H1 (cell line): ENCODE measurements around the gene CFB. TPM values are rescaled to one million over a fixed set of nuclear protein-coding genes. Genes with fewer than 3 reads are reported as not detected.

Experiments used
- CTCF ChIA-PET: fragments of 300-600 bp; sonication (Branson Sonifier 250); formaldehyde crosslinking; loops from one replicate; lab custom pipeline; 2021; ENCODE audit not compliant: partially characterized antibody; lab: Charles Lee
- POLR2A ChIA-PET: fragments of 300-600 bp; sonication (Branson Sonifier 250); formaldehyde crosslinking; loops from one replicate; lab custom pipeline; 2021; ENCODE audit warnings: inconsistent platforms; ENCODE audit not compliant: partially characterized antibody; lab: Charles Lee
- DNase-seq, 2 experiments: peaks; one replicate each; pipeline versions ENCODE4 v3.0.0 to v3.0.0-alpha.2; 2010 to 2022; ENCODE audit warnings: low spot score in 2 of 2, low read depth in 1 of 2, mixed read lengths in 1 of 2
- FAIRE-seq: peaks from 2 replicates; lab custom pipeline; 2011; peaks lifted over from hg19 to GRCh38; lab: Jason Lieb, UNC
- H2AFZ ChIP-seq: 2 replicates; pipeline ENCODE4 v1.8.1; 2012; ENCODE audit warnings: low read length, inconsistent platforms
- H2AK5ac ChIP-seq: 2 replicates; pipeline ENCODE4 v1.6.1; 2013; ENCODE audit warnings: low read depth, low read length
- H2BK120ac ChIP-seq: replicated peaks from 2 replicates; pipeline ENCODE3; 2013; ENCODE audit warnings: low read depth, low read length, inconsistent platforms
- H2BK12ac ChIP-seq: 2 replicates; pipeline ENCODE4 v1.6.1; 2013; ENCODE audit warnings: low read depth, low read length
- H2BK15ac ChIP-seq: 2 replicates; pipeline ENCODE4 v1.6.1; 2013; ENCODE audit warnings: low read length
- H2BK20ac ChIP-seq: 2 replicates; pipeline ENCODE4 v1.6.1; 2013; ENCODE audit warnings: low read length
- H2BK5ac ChIP-seq: 2 replicates; pipeline ENCODE4 v1.6.1; 2013; ENCODE audit warnings: low read depth, low read length
- H3K14ac ChIP-seq: 2 replicates; pipeline ENCODE4 v1.6.1; 2013; ENCODE audit warnings: inconsistent platforms; ENCODE audit not compliant: insufficient read length
- H3K18ac ChIP-seq: 2 replicates; pipeline ENCODE4 v1.6.1; 2013; ENCODE audit warnings: low read length; ENCODE audit errors: extremely low read depth
- H3K23ac ChIP-seq: 2 replicates; pipeline ENCODE4 v1.6.1; 2013; ENCODE audit warnings: inconsistent platforms; ENCODE audit not compliant: insufficient read length
- H3K23me2 ChIP-seq: 2 replicates; pipeline ENCODE4 v1.6.1; 2013; ENCODE audit warnings: low read depth, low read length
- H3K27ac ChIP-seq: 2 replicates; pipeline ENCODE4 v1.6.1; 2011; ENCODE audit warnings: low read depth, low read length, inconsistent platforms
- H3K27me3 ChIP-seq, 4 experiments: replicated peaks in 1 of 4; 1 replicate in 1 of 4; 2 replicates in 3 of 4; pipeline versions ENCODE4 v1.6.1 to v1.8.1; 2011 to 2013; ENCODE audit warnings: low read length in 3 of 4, mild to moderate bottlenecking in 3 of 4, inconsistent platforms in 2 of 4, mixed read lengths in 2 of 4, moderate library complexity in 1 of 4; ENCODE audit not compliant: control insufficient read depth in 3 of 4, insufficient read depth in 3 of 4; ENCODE audit errors: extremely low read depth in 1 of 4
- H3K36me3 ChIP-seq, 4 experiments: 2 replicates each; pipeline versions ENCODE4 v1.6.1 to v1.8.1; 2011 to 2013; ENCODE audit warnings: mild to moderate bottlenecking in 4 of 4, low read length in 3 of 4, moderate library complexity in 2 of 4, control low read depth in 1 of 4, inconsistent platforms in 1 of 4; ENCODE audit not compliant: insufficient read depth in 4 of 4, control insufficient read depth in 2 of 4
- H3K4ac ChIP-seq: replicated peaks from 2 replicates; pipeline ENCODE3; 2013; ENCODE audit warnings: low read length, low read depth, mixed read lengths, inconsistent platforms; ENCODE audit not compliant: insufficient read length
- H3K4me1 ChIP-seq, 4 experiments: replicated peaks in 1 of 4; 1 replicate in 1 of 4; 2 replicates in 3 of 4; pipeline versions ENCODE4 v1.6.1 to v1.8.1; 2011 to 2013; ENCODE audit warnings: low read length in 3 of 4, inconsistent platforms in 2 of 4, mixed read lengths in 1 of 4; ENCODE audit not compliant: insufficient read depth in 4 of 4, control insufficient read depth in 3 of 4
- H3K4me2 ChIP-seq, 2 experiments: 2 replicates each; pipeline versions ENCODE4 v1.6.1 to v1.8.1; 2011 to 2013; ENCODE audit warnings: low read depth in 2 of 2, low read length in 2 of 2, control low read depth in 1 of 2, inconsistent platforms in 1 of 2, mild to moderate bottlenecking in 1 of 2; ENCODE audit not compliant: insufficient read depth in 1 of 2
- H3K4me3 ChIP-seq, 4 experiments: fragments of 200-600, 300-600 bp in 1 of 4; sonication (generic), shearing (Covaris generic), sonication (Bioruptor Twin) in 1 of 4; 2 replicates each; pipeline versions ENCODE4 v1.5.1 to v1.8.1; 2011 to 2016; ENCODE audit warnings: low read length in 4 of 4, low read depth in 3 of 4, control low read depth in 2 of 4, inconsistent platforms in 2 of 4, mild to moderate bottlenecking in 2 of 4, mixed read lengths in 1 of 4, moderate library complexity in 1 of 4; ENCODE audit not compliant: insufficient read depth in 2 of 4; ENCODE audit errors: extremely low read depth in 1 of 4
- H3K56ac ChIP-seq: replicated peaks from 2 replicates; pipeline ENCODE3; 2013; ENCODE audit warnings: low read depth, mild to moderate bottlenecking, mixed read lengths, low read length, inconsistent platforms; ENCODE audit not compliant: insufficient read length
- H3K79me1 ChIP-seq: 2 replicates; pipeline ENCODE4 v1.6.1; 2013; ENCODE audit warnings: low read depth, low read length, control low read depth
- H3K79me2 ChIP-seq, 2 experiments: 2 replicates each; pipeline versions ENCODE4 v1.6.1 to v1.8.1; 2012 to 2013; ENCODE audit warnings: low read length in 2 of 2, mild to moderate bottlenecking in 2 of 2, inconsistent platforms in 1 of 2; ENCODE audit not compliant: insufficient read depth in 2 of 2, control insufficient read depth in 1 of 2
- H3K9ac ChIP-seq, 4 experiments: replicated peaks in 1 of 4; 1 replicate in 1 of 4; 2 replicates in 3 of 4; pipeline versions ENCODE4 v1.6.1 to v1.8.1; 2011 to 2013; ENCODE audit warnings: low read depth in 3 of 4, low read length in 3 of 4, control low read depth in 2 of 4, mild to moderate bottlenecking in 2 of 4, moderate library complexity in 2 of 4, inconsistent platforms in 1 of 4; ENCODE audit errors: extremely low read depth in 1 of 4
- H3K9me3 ChIP-seq, 2 experiments: 2 replicates each; pipeline versions ENCODE4 v1.6.1 to v1.8.1; 2012 to 2013; ENCODE audit warnings: mild to moderate bottlenecking in 2 of 2, moderate library complexity in 2 of 2, control low read depth in 1 of 2, inconsistent platforms in 1 of 2, low read depth in 1 of 2, low read length in 1 of 2, mixed read lengths in 1 of 2; ENCODE audit not compliant: insufficient read depth in 2 of 2
- H4K20me1 ChIP-seq, 2 experiments: replicated peaks in 1 of 2; 2 replicates each; pipeline versions ENCODE3 to v1.8.1; 2011 to 2013; ENCODE audit warnings: inconsistent platforms in 2 of 2, low read length in 2 of 2, mild to moderate bottlenecking in 1 of 2; ENCODE audit not compliant: insufficient read depth in 2 of 2, control insufficient read depth in 1 of 2
- H4K5ac ChIP-seq: 2 replicates; pipeline ENCODE4 v1.6.1; 2013; ENCODE audit warnings: low read length, low read depth, mixed read lengths, inconsistent platforms; ENCODE audit not compliant: insufficient read length
- H4K8ac ChIP-seq: 2 replicates; pipeline ENCODE4 v1.8.0; 2013; ENCODE audit warnings: mild to moderate bottlenecking, moderate library complexity, low read length, inconsistent platforms; ENCODE audit not compliant: insufficient read depth; ENCODE audit errors: extremely low read depth
- H4K91ac ChIP-seq: replicated peaks from 2 replicates; pipeline ENCODE3; 2013; ENCODE audit warnings: low read length, mixed read lengths, inconsistent platforms; ENCODE audit not compliant: insufficient read length
- ASH2L ChIP-seq: fragments of 200-600, 300-600 bp; sonication (generic); IDR thresholded peaks from one replicate; pipeline ENCODE4 v1.7.1; 2017; ENCODE audit warnings: low read length
- ATF3 ChIP-seq: IDR thresholded peaks from 2 replicates; pipeline ENCODE4 v1.6.1; 2011; ENCODE audit warnings: low read depth, mild to moderate bottlenecking, low read length; ENCODE audit not compliant: insufficient read depth
- BACH1 ChIP-seq: IDR thresholded peaks from 2 replicates; pipeline ENCODE4 v1.6.1; 2012; ENCODE audit warnings: low read length, improper control_type of control experiment
- CBX8 ChIP-seq: fragments of 300-800, 300-1000 bp; sonication (generic); IDR thresholded peaks from 2 replicates; pipeline ENCODE4 v1.7.1; 2016; ENCODE audit warnings: low read depth, low read length, borderline replicate concordance
- EGR1 ChIP-seq: IDR thresholded peaks from 2 replicates; pipeline ENCODE4 v1.6.1; 2011; ENCODE audit warnings: low read depth, low read length, borderline replicate concordance
- KDM1A ChIP-seq: fragments of 200-600, 300-600 bp; sonication (generic); IDR thresholded peaks from 2 replicates; pipeline ENCODE4 v1.7.1; 2016; ENCODE audit warnings: mild to moderate bottlenecking, low read length, borderline replicate concordance
- MAFK ChIP-seq: IDR thresholded peaks from 2 replicates; pipeline ENCODE4 v1.6.1; 2012; ENCODE audit warnings: low read depth, mild to moderate bottlenecking, improper control_type of control experiment, low read length
- NANOG ChIP-seq: IDR thresholded peaks from 2 replicates; pipeline ENCODE4 v1.6.1; 2011; ENCODE audit warnings: low read length, low read depth, mild to moderate bottlenecking, inconsistent platforms; ENCODE audit not compliant: insufficient read depth, poor library complexity, severe bottlenecking
- POU5F1 ChIP-seq: IDR thresholded peaks from 2 replicates; pipeline ENCODE4 v1.6.1; 2011; ENCODE audit warnings: low read depth, mild to moderate bottlenecking, low read length, moderate library complexity
- SIN3A ChIP-seq, 2 experiments: IDR thresholded peaks in 1 of 2; conservative IDR thresholded peaks in 1 of 2; 2 replicates each; pipeline ENCODE4 v1.6.1; 2011 to 2012; ENCODE audit warnings: low read length in 2 of 2, improper control_type of control experiment in 1 of 2, low read depth in 1 of 2, mild to moderate bottlenecking in 1 of 2
- SIRT6 ChIP-seq: IDR thresholded peaks from one replicate; pipeline ENCODE4 v1.7.1; 2012; ENCODE audit warnings: low read length, inconsistent platforms
- SIX5 ChIP-seq: IDR thresholded peaks from 2 replicates; pipeline ENCODE4 v1.6.1; 2011; ENCODE audit warnings: mild to moderate bottlenecking, low read depth, low read length
- WGBS, 2 experiments: shearing (Covaris generic) in 1 of 2; methylation state at CpG; one replicate each; pipeline versions ENCODE4 v1.1.6 to v1.1.7; 2013 to 2015; ENCODE audit warnings: low lambda C conversion rate in 2 of 2, mixed read lengths in 2 of 2, inconsistent platforms in 1 of 2, low coverage in 1 of 2, missing lambda C conversion rate in 1 of 2; ENCODE audit not compliant: insufficient replicate concordance in 2 of 2, insufficient coverage in 1 of 2, insufficient read length in 1 of 2; ENCODE audit errors: extremely low coverage in 1 of 2, missing lambda C conversion rate in 1 of 2; 5-methylcytosine and 5-hydroxymethylcytosine counted together
- polyA plus RNA-seq, 7 experiments: library from polyadenylated mRNA; depleted of rRNA in 3 of 7; stranded (reverse) in 5 of 7; unstranded in 2 of 7; fragments of >200 nt in 5 of 7; fragments of 200-250 nt in 2 of 7; gene quantifications; 1 replicate in 5 of 7; 2 replicates in 1 of 7; 4 replicates in 1 of 7; pipeline versions ENCODE4 v1.2.1 to v1.2.3, GENCODE V29; 2011 to 2013; ENCODE audit warnings: missing spikeins in 2 of 7, mixed read lengths in 2 of 7
- total RNA-seq: library from RNA; stranded (reverse); fragmentation: NEBNext Ultra II Directional; extraction: Animal tissue kit (Norgen Biotek cat#: 25700); gene quantifications from 2 replicates; pipeline ENCODE4 v1.2.1, GENCODE V29; 2021

Gene CFB
- total and polyA plus RNA-seq, 2 of the 8 experiments (the other 6 are each of a cell fraction or from before 2014, with no cell fraction given) = 0.09 TPM; not detected in 1

- CTCF ChIA-PET = no interaction called here
- peaks cover 0 to 6% (median 3%) of the 10 kb centered on the region in 4 experiments; a peak in 3 of 7 replicates for H3K4me1 ChIP-seq
- H3K27ac ChIP-seq = no peak overlapping the region
- no peak overlapping the region for H4K8ac ChIP-seq
- no peak overlapping the region for H3K23ac ChIP-seq
- H2AK5ac ChIP-seq = no peak overlapping the region
- POLR2A ChIA-PET = interaction anchor here (0.6 to 16.4 kb wide), 4 partner anchors 12 to 415 kb away, joined by 3 to 279 read pairs (median 4); partner anchors contain the start of genes CFB and DXO
- peaks cover 5% of the 10 kb centered on the region for H3K79me1 ChIP-seq
- H3K4me2 ChIP-seq = no peak overlapping the region
- no peak for TF ChIP-seq CBX8
- no peak for TF ChIP-seq ATF3
- no peak for TF ChIP-seq SIX5
- no peak for TF ChIP-seq MAFK
- no peak for TF ChIP-seq KDM1A
- TF ChIP-seq ASH2L = no peak
- TF ChIP-seq SIN3A (conservative IDR thresholded peaks at IDR 0.05 in 1 of 2, IDR thresholded peaks at IDR 0.05 in 1 of 2; ENCODE audit: low read depth in 1 of 2, low read length in 2 of 2) = no peak
- TF ChIP-seq NANOG = no peak
- no peak for TF ChIP-seq SIRT6
- no peak for TF ChIP-seq BACH1
- TF ChIP-seq EGR1 = no peak
- TF ChIP-seq POU5F1 = no peak
- no peak overlapping the region for H4K91ac ChIP-seq
- H3K23me2 ChIP-seq = peaks cover 10% of the 10 kb centered on the region
- no peak overlapping the region for H2BK5ac ChIP-seq
- no peak for DNase-seq
- no peaks in the 10 kb centered on the region for H3K9me3 ChIP-seq
- no peak overlapping the region for H4K5ac ChIP-seq
- no peak overlapping the region for H2BK20ac ChIP-seq
- H2BK12ac ChIP-seq = no peak overlapping the region
- no peak overlapping the region for H3K9ac ChIP-seq
- no peak overlapping the region for H3K56ac ChIP-seq
- no peak overlapping the region for H3K14ac ChIP-seq
- H3K18ac ChIP-seq = no peak overlapping the region
- no peak overlapping the region for H3K4ac ChIP-seq
- peaks cover 0 to 2% of the 10 kb centered on the region in 2 experiments for H4K20me1 ChIP-seq
- H3K36me3 ChIP-seq = peaks cover 14 to 53% (median 49%) of the 10 kb centered on the region in 4 experiments; a peak in 7 of 8 replicates
- H3K79me2 ChIP-seq = peaks cover 0 to 24% of the 10 kb centered on the region in 2 experiments; a peak in 3 of 4 replicates
- H3K27me3 ChIP-seq = no peaks in the 10 kb centered on the region
- no peak for FAIRE-seq
- no peak overlapping the region for H2BK120ac ChIP-seq
- no peak overlapping the region for H3K4me3 ChIP-seq
- H2BK15ac ChIP-seq = no peak overlapping the region
- H2AFZ ChIP-seq = no peak overlapping the region
- 86% methylated on average over 3 of the region's 3 CpGs; no CpG with 5 or more reads in 1 of the 2 experiments for WGBS, 2 experiments
Observed at GRCh38 chr6:31956796-31957195, 10.9 kb downstream of the CFB start.
